UCSD-AML1 (cell line): Measurements from ENCODE around the gene GPR162.

ENCODE experiments used
- DNase-seq: peaks from one replicate; lab custom pipeline; 2025; ENCODE audit not compliant: unreplicated experiment; lab: John Stamatoyannopoulos, UW

Gene GPR162

DNA sequence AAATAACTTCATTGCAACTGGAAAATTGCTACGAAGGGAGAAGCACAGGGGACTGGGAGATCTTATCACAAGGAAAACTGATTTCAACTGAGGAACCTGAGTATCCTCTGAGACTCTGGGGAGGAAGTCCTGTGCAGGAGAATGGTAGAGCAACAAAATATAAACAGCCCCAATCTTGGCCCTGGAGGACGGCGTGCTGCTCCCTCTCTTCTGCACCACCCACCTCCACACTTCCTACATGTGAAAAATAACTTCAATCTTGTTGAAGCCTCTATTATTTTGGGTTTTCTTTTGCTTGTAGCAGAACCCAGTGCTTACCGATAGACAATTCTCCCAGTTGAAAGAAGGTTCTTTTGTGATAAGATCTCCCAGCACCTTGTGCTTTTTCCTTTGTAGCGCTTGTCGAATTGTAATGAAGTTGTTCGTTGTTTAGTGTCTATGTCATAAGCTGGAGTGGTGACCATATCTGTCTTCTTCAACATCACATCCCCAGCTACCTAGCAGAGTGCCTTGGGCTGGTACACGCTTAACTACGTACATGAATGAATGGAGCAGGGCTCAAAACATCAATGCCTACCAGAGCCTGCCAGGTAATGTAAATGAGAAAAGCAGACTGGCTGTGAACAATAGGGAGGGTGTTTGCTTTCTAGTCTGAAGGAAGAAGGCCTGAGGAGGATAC is 35.1 kb upstream of the GPR162 start:
- no peak for DNase-seq

DNA sequence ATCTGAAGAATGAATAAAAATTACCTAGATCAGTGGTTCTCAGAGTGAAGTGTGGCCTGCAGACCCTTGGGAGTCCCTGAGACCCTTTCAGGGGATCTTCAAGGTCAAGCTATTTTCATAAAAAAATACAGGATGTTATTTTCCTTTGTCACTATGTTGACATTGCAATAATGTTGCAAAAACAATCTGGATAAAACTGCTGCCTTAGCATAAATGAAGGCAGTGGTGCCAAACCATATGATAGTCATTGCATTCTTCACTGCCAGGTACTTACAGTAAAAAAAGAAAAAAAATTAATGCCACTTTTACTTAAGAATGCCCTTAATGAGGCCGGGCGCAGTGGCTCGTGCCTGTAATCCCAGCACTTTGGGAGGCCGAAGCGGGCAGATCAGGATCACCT is 34.3 kb upstream of the GPR162 start:
- DNase-seq = no peak

- peak; percentile 83 for DNase-seq
These were observed 32.4 kb upstream of the GPR162 start, which contains the start of gene CD4 for GRCh38 chr12:6788972-6789924. TSS of gene CD4 (plus strand) at chr12:6789528. CDS start at chr12:6800139, 10,611 bp downstream.

DNA sequence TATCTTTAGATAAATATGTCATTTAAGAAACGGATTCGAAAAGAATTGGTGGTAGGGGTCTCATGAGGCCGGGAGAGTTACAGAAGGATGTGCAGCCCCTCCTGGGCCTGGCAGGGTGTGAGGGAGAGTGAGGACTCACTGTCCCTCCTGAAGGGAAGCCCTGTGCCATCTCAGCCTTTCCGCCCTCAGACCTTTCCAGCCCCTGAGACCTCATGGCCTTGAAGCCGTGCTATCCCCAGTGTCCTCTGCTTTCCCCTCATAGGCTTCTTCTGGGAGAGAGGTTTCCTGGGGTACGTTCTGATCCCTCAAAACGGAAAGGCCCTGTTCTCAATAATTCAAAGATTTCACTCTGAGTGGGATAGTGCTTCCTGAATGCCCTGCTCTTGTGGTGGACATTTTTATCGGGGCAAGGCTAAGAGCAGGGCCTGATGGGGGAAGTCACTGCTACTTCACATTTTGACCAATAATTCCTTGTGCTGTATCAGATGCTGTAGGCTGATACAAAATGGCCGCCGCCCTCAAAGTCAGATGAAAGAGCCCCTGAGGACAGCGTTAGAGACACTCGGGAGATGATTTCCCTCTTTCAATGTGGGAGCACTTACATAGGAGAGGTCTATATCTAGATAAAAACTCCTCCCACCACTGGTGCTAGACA is 31.0 kb upstream of the GPR162 start:
- DNase-seq = peak; percentile 56

- peak; percentile 37 for DNase-seq
These were observed 29.6 kb upstream of the GPR162 start for GRCh38 chr12:6791931-6792520.

DNA sequence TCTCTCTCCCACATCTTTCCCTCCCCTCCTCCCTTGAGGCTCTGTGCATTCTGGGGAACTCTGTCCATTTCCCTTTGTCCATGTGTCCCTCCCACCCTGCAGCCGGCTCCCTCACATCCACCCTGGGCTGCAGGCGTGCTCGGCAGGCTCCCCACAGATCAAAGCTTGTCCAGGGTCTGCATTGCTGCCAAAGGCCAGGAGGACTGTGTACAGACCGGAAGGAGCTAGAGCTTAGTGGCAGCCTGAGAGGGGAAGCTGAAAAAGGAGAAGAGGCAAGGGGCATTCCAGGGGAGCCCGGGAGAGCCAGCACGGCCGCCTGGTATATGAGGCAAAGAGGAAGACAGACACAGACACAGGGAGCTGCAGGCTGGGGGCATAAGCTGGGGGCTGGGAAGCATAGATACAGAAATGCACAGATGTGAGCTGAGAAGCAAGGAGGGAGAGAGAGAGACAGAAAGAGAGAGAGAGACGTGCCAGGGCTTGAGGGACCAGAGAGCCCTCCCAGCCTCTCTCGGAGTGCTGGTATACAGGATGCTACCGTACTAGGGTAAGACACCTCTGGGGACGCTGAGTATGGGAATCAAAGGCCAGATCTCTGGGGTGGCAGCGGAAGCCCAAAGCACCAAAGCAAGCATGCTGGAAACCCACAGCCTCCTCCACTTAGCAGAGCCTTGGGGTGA is 29.0 kb upstream of the GPR162 start:
- DNase-seq = peak; percentile 69

- DNase-seq = no peak
These were observed 26.5 kb upstream of the GPR162 start for GRCh38 chr12:6795088-6795487.

GRCh38 chr12:6796576-6796975 is 25.0 kb upstream of the GPR162 start:
- DNase-seq = no peak

DNA sequence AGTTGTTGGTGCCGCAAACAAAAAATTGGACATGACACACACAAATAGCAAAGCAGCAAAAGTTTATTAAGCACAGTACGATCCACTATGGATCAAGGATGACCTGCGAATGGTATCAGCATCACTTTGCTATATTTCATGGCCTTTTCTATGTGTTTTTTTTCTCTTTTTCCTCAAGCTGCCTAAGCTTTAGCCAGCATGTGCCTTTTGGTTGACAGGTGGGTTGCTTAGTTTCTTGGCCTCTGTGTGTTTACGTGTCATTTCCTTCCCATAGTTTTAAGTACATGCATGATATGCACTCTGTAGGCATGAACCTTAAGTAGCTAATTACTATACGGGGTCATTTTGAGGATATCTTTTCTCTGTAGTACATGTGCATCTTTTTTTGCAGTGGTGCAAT is 22.5 kb upstream of the GPR162 start:
- no peak for DNase-seq

DNA sequence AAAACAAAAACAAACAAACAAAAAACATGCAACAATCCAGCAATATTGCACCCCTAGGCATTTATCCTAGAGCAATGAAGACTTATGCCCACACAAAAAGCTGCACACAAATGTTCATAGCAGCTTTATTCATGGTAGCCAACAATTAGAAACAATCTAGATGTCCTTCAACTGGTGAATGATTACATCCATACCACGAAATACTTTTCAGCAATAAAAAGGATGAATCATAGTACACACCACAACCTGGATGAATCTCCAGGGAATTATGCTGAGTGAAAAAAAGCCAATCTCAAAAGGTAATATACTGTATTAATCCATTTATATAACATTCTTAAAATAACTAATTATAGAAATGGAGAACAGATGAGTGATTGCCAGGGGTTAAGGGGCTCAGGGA is 14.5 kb upstream of the GPR162 start:
- no peak for DNase-seq

DNA sequence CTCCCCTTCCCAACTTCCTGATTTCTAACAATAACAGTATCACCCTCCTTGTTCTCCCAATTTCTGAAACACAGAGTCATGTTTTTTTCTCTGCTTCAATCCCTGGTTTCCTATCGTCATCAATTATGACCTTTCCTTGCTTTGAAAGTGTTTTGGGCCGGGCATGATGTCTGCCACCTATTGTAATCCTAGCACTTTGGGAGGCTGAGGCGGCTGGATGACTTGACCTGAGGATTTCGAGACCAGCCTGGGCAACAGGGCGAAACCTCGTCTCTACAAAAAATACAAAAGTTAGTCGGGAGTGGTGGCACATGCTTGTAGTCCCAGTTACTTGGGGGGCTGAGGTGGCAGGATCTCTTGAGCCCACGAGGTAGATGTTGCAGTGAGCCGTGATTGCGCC is 12.6 kb upstream of the GPR162 start:
- DNase-seq = no peak

DNA sequence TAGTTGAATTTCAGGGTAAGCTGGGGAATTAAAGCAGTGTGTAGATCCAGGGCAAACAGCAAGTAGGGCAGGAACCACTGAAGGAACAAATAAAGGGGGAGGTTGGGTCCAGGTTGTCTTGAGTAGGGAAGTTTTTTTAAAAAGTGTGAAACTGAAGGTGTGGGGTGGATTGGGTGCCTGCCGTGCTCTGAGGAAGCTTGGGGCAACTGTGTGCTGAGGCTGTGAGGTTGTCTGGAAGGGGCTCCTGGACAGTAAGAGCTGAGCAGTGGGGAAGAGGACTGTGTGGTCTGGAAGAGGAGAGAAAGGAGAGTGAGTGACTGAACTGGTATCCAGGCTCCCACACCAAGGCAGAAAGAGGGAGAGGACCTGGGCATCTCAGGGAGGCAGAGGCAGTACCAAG is 10.9 kb upstream of the GPR162 start:
- no peak for DNase-seq

GRCh38 chr12:6813363-6813762 is 8.3 kb upstream of the GPR162 start:
- no peak for DNase-seq

DNA sequence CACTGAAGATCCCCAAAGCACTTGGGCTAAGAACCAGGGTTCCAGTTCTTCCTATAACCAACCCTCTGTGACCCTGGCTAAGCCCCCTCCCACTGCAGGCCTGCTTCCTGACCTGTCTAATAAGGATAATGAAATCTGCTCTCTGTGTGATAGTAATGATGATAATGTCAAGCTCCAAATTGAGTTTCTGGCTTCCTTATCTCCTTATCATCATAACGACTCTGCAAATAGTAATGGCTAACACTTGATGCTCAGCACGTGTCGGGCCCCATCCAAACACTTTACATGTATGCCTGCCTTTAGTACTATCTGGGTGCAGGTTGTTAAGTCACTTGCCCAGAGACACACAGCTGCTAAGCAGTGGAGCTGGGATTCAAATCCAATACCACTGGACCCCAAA is 5.0 kb upstream of the GPR162 start:
- no peak for DNase-seq

- no peak for DNase-seq
These were observed 4.5 kb upstream of the GPR162 start for GRCh38 chr12:6817098-6817497.

- DNase-seq = no peak
These were observed 3.9 kb upstream of the GPR162 start for GRCh38 chr12:6817662-6818157.

- DNase-seq = no peak
These were observed 3.4 kb upstream of the GPR162 start for GRCh38 chr12:6818222-6818621.

DNA sequence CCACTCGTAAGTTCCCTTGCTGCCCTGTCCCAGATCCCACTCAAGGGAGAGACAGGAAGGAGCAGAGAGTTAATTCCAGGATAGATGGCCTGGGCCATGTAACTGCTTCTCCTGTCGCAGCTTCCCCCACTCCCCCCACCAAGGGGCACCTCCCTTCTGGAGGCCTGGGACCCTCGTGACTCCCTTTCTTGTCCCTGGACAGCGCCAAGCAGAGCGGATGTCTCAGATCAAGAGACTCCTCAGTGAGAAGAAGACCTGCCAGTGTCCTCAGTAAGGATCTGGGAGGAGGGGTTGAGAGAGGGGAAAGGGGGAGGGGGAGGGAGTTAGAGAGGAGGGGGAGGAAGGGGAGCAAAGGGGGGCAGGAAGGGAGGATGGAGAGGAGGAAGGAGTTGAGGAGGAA is 3.0 kb upstream of the GPR162 start:
- no peak for DNase-seq

DNA sequence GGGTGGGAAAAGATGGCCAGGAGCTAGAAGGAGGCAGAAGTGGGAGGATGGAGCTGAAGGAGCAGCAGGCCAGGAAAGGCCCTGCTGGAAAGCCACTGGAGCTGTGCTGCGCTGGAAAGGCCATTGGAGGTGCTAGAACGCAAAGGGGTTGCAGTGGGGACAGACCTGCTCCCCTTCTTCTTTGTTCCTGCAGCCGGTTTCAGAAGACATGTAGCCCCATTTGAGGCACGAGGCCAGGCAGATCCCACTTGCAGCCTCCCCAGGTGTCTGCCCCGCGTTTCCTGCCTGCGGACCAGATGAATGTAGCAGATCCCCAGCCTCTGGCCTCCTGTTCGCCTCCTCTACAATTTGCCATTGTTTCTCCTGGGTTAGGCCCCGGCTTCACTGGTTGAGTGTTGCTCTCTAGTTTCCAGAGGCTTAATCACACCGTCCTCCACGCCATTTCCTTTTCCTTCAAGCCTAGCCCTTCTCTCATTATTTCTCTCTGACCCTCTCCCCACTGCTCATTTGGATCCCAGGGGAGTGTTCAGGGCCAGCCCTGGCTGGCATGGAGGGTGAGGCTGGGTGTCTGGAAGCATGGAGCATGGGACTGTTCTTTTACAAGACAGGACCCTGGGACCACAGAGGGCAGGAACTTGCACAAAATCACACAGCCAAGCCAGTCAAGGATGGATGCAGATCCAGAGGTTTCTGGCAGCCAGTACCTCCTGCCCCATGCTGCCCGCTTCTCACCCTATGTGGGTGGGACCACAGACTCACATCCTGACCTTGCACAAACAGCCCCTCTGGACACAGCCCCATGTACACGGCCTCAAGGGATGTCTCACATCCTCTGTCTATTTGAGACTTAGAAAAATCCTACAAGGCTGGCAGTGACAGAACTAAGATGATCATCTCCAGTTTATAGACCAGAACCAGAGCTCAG is 2.3 kb upstream of the GPR162 start:
- no peak for DNase-seq

DNA sequence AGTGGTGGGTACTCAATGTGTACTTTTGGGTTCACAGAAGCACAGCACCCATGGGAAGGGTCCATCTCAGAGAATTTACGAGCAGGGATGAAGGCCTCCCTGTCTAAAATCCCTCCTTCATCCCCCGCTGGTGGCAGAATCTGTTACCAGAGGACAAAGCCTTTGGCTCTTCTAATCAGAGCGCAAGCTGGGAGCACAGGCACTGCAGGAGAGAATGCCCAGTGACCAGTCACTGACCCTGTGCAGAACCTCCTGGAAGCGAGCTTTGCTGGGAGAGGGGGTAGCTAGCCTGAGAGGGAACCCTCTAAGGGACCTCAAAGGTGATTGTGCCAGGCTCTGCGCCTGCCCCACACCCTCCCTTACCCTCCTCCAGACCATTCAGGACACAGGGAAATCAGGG is 1.5 kb upstream of the GPR162 start:
- no peak for DNase-seq
